Measurements from ENCODE around the gene CXorf38. TPM values are rescaled to one million over a fixed set of nuclear protein-coding genes. Genes with fewer than 3 reads are reported as not detected.

The CXorf38 gene
- polyA plus RNA-seq, 3 donors = 35.1 to 51.2 (median 39.5) TPM

DNA sequence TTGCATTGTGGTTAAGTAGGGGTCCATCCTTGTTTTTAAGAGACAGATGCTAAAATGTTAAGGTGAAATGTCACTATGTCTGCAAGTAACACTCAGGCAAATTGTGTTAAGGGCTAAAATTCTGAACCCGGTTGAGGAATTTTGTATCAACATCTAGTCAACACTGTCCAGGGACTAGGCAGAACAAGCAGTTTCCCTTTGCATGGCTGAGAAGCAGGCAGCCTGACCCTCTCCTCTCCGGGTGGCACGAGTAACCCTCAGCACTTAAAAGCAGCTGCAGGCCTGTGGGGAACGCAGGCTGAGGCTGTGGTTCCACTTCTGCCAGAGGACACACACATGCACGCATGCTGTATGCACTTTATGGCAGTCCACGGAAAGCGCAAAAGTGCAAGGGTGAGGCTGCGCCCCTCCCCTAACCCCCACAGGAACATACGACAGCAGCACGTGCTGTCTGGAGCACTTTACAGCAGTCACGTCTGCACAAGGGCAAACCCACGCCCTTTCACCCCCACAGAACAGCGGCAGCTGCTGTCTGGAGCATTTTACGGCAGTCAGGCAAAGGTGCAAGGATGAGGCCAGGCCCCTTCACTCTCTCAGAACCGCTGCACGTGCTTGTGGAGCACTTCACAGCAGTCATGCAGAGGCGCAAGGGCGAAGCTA, 24.8 kb downstream of the CXorf38 start:
- no peaks in the 10 kb centered on the region for H3K79me2 ChIP-seq (ENCODE audit: insufficient read depth, low read length)
- no peak overlapping the region for H2AFZ ChIP-seq (ENCODE audit: insufficient read depth, low read depth, low read length, poor library complexity, severe bottlenecking)
- Mint-ChIP-seq H3K36me3 (peaks cover 7 to 26% of the 10 kb centered on the region in 2 donors), H3K4me1 (no peaks in the 10 kb centered on the region), H3K9me3 (peaks cover 0 to 24% (median 13%) of the 10 kb centered on the region in 7 donors), H3K27me3 (ENCODE audit: low read depth in 3 of 3) (peaks cover 0 to 34% (median 0%) of the 10 kb centered on the region in 3 donors), H3K4me3 (no peak overlapping the region), H3K27ac (no peak overlapping the region)
- no peak overlapping the region for H3K9ac ChIP-seq (ENCODE audit: insufficient read depth, low read length, poor library complexity, severe bottlenecking)
- no peak overlapping the region for H3K4me2 ChIP-seq (replicated peaks; ENCODE audit: extremely low read depth, low read length, poor library complexity, severe bottlenecking)
- H3K9me3 ChIP-seq (replicated peaks in 1 of 2; ENCODE audit: control insufficient read depth in 1 of 2, insufficient read depth in 1 of 2, low read length in 2 of 2) = peaks cover 7 to 16% of the 10 kb centered on the region in 2 donors
- peaks cover 7 to 25% of the 10 kb centered on the region in 2 donors for H3K36me3 ChIP-seq (replicated peaks in 1 of 2; ENCODE audit: control insufficient read depth in 1 of 2, insufficient read depth in 2 of 2, low read length in 2 of 2)
- H3K27me3 ChIP-seq (ENCODE audit: control insufficient read depth in 2 of 2, insufficient read depth in 2 of 2, low read length in 2 of 2) = peaks cover 0 to 2% of the 10 kb centered on the region in 2 donors
- 94% methylated on average over 12 of the region's 18 CpGs for WGBS (ENCODE audit: insufficient coverage)
- TF ChIP-seq, protein P1, sequence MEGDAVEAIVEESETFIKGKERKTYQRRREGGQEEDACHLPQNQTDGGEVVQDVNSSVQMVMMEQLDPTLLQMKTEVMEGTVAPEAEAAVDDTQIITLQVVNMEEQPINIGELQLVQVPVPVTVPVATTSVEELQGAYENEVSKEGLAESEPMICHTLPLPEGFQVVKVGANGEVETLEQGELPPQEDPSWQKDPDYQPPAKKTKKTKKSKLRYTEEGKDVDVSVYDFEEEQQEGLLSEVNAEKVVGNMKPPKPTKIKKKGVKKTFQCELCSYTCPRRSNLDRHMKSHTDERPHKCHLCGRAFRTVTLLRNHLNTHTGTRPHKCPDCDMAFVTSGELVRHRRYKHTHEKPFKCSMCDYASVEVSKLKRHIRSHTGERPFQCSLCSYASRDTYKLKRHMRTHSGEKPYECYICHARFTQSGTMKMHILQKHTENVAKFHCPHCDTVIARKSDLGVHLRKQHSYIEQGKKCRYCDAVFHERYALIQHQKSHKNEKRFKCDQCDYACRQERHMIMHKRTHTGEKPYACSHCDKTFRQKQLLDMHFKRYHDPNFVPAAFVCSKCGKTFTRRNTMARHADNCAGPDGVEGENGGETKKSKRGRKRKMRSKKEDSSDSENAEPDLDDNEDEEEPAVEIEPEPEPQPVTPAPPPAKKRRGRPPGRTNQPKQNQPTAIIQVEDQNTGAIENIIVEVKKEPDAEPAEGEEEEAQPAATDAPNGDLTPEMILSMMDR (IDR thresholded peaks at IDR 0.05) = no peak
- H3K4me3 ChIP-seq (replicated peaks in 1 of 3; ENCODE audit: low read depth in 2 of 3, low read length in 3 of 3) = no peak overlapping the region
- H3K27ac ChIP-seq (ENCODE audit: low read depth in 1 of 2, low read length in 2 of 2) = no peak overlapping the region
- H3K4me1 ChIP-seq (ENCODE audit: control insufficient read depth in 1 of 2, insufficient read depth in 2 of 2, low read length in 2 of 2) = no peaks in the 10 kb centered on the region
- peaks cover 20% of the 10 kb centered on the region for H4K20me1 ChIP-seq (ENCODE audit: insufficient read depth, low read length)
- DNase-seq = no peak
- intact Hi-C loops (cut with micrococcal nuclease) = no loop called here

GRCh38 chrX:40617566-40617965, 29.8 kb downstream of the CXorf38 start:
- Histone ChIP-seq H3K36me3 (replicated peaks in 1 of 2; ENCODE audit: control insufficient read depth in 1 of 2, insufficient read depth in 2 of 2, low read length in 2 of 2) (no peaks in the 10 kb centered on the region), H2AFZ (ENCODE audit: insufficient read depth, low read depth, low read length, poor library complexity, severe bottlenecking) (no peak overlapping the region), H3K27me3 (ENCODE audit: control insufficient read depth in 2 of 2, insufficient read depth in 2 of 2, low read length in 2 of 2) (peaks cover 0 to 19% of the 10 kb centered on the region in 2 donors), H3K4me2 (replicated peaks; ENCODE audit: extremely low read depth, low read length, poor library complexity, severe bottlenecking) (no peak overlapping the region), H3K4me1 (ENCODE audit: control insufficient read depth in 1 of 2, insufficient read depth in 2 of 2, low read length in 2 of 2) (no peaks in the 10 kb centered on the region), H3K4me3 (replicated peaks in 1 of 3; ENCODE audit: low read depth in 2 of 3, low read length in 3 of 3) (no peak overlapping the region), H3K79me2 (ENCODE audit: insufficient read depth, low read length) (no peaks in the 10 kb centered on the region), H4K20me1 (ENCODE audit: insufficient read depth, low read length) (no peaks in the 10 kb centered on the region), H3K9me3 (replicated peaks in 1 of 2; ENCODE audit: control insufficient read depth in 1 of 2, insufficient read depth in 1 of 2, low read length in 2 of 2) (no peaks in the 10 kb centered on the region), H3K27ac (ENCODE audit: low read depth in 1 of 2, low read length in 2 of 2) (no peak overlapping the region), H3K9ac (ENCODE audit: insufficient read depth, low read length, poor library complexity, severe bottlenecking) (no peak overlapping the region)
- H3K36me3 Mint-ChIP-seq = no peaks in the 10 kb centered on the region
- WGBS (ENCODE audit: insufficient coverage) = 100% methylated on average over 1 of the region's 7 CpGs
- no peak overlapping the region for H3K4me3 Mint-ChIP-seq
- no peak for DNase-seq
- intact Hi-C loops (cut with micrococcal nuclease) = no loop called here
- H3K27me3 Mint-ChIP-seq (ENCODE audit: low read depth in 3 of 3) = peaks cover 0 to 36% (median 1%) of the 10 kb centered on the region in 3 donors
- TF ChIP-seq, protein P1 (IDR thresholded peaks at IDR 0.05) = no peak
- no peaks in the 10 kb centered on the region for H3K4me1 Mint-ChIP-seq
- no peak overlapping the region for H3K27ac Mint-ChIP-seq
- H3K9me3 Mint-ChIP-seq = peaks cover 0 to 2% (median 0%) of the 10 kb centered on the region in 7 donors
